Measurements from ENCODE around the gene ZBTB25.

Gene ZBTB25

GRCh38 chr14:64405295-64405694 is 98.3 kb downstream of the ZBTB25 start:
- no peak for DNase-seq (ENCODE audit: low read depth in 2 of 2, low spot score in 1 of 2)

- DNase-seq (ENCODE audit: low read depth in 2 of 2, low spot score in 1 of 2), result no peak
Measured at GRCh38 chr14:64401949-64402348, 101.7 kb downstream of the ZBTB25 start.

DNA sequence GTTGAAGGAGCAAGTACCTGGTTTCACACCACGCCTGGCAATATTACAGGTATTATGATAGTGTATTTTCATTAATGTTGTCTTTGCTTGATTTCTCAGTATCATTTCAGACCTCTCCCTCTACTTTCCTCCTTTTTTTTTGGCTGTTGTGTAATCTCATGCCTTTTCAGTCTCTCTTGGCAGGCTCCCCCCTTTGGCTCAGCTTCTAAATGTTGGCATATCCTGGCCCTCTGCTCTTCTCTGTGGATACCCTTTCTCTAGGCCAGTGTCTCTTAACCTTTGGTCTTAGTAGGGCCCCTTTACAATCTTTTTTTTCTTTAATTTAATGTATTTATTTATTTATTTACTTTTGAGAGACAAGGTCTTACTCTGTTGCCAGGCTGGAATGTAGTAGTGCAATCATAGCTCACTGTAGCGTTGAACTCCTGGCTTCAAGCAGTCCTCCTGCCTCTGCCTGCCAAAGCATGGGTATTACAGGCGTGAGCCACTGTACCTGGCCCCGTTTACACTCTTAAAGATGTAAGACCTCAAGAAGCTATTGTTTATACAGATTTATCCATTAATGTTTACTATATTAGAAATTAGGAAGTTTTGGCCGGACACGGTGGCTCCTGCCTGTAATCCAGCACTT is 102.7 kb downstream of the ZBTB25 start:
- DNase-seq (ENCODE audit: low read depth in 2 of 2, low spot score in 1 of 2), result no peak
